ENCODE data around the gene UTS2.

DNA sequence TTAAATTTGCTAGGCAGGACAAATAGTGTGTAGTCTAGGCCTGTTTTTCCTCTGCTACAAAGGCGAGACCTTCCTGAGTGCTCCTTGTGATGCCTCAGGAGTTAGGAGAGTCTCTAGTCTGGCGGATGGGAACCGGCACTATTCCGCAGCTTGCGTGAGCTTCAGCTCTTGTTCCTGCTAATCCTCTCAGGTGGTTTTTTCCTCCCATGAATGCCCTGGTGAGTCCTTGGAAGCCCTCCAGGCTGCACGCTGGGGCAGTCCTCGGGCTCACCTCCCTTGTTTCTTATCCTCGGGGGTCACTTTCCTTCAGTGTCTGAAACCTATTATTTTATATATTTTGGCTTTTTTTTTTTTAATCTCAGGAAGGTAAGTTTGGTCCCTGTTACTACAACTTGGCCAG, 28.2 kb downstream of the UTS2 start:
- no peak for TF ChIP-seq FOXP1 (CRISPR knock-in tag; IDR thresholded peaks at IDR 0.05; ENCODE audit: borderline replicate concordance)
- TF ChIP-seq, protein P1, sequence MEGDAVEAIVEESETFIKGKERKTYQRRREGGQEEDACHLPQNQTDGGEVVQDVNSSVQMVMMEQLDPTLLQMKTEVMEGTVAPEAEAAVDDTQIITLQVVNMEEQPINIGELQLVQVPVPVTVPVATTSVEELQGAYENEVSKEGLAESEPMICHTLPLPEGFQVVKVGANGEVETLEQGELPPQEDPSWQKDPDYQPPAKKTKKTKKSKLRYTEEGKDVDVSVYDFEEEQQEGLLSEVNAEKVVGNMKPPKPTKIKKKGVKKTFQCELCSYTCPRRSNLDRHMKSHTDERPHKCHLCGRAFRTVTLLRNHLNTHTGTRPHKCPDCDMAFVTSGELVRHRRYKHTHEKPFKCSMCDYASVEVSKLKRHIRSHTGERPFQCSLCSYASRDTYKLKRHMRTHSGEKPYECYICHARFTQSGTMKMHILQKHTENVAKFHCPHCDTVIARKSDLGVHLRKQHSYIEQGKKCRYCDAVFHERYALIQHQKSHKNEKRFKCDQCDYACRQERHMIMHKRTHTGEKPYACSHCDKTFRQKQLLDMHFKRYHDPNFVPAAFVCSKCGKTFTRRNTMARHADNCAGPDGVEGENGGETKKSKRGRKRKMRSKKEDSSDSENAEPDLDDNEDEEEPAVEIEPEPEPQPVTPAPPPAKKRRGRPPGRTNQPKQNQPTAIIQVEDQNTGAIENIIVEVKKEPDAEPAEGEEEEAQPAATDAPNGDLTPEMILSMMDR (IDR thresholded peaks at IDR 0.05) = no peak
- TF ChIP-seq ZNF671 (CRISPR knock-in tag; IDR thresholded peaks at IDR 0.05) = no peak
- TF ChIP-seq, protein P2, sequence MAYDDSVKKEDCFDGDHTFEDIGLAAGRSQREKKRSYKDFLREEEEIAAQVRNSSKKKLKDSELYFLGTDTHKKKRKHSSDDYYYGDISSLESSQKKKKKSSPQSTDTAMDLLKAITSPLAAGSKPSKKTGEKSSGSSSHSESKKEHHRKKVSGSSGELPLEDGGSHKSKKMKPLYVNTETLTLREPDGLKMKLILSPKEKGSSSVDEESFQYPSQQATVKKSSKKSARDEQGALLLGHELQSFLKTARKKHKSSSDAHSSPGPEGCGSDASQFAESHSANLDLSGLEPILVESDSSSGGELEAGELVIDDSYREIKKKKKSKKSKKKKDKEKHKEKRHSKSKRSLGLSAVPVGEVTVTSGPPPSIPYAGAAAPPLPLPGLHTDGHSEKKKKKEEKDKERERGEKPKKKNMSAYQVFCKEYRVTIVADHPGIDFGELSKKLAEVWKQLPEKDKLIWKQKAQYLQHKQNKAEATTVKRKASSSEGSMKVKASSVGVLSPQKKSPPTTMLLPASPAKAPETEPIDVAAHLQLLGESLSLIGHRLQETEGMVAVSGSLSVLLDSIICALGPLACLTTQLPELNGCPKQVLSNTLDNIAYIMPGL (CRISPR knock-in tag; IDR thresholded peaks at IDR 0.05) = no peak
- TF ChIP-seq ZNF121 (CRISPR knock-in tag; IDR thresholded peaks at IDR 0.05) = no peak
- TF ChIP-seq, protein P3, sequence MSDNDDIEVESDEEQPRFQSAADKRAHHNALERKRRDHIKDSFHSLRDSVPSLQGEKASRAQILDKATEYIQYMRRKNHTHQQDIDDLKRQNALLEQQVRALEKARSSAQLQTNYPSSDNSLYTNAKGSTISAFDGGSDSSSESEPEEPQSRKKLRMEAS (CRISPR knock-in tag; IDR thresholded peaks at IDR 0.05) = no peak
- TF ChIP-seq, protein P4, sequence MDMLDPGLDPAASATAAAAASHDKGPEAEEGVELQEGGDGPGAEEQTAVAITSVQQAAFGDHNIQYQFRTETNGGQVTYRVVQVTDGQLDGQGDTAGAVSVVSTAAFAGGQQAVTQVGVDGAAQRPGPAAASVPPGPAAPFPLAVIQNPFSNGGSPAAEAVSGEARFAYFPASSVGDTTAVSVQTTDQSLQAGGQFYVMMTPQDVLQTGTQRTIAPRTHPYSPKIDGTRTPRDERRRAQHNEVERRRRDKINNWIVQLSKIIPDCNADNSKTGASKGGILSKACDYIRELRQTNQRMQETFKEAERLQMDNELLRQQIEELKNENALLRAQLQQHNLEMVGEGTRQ (CRISPR knock-in tag; IDR thresholded peaks at IDR 0.05) = no peak
- TF ChIP-seq, protein P5, sequence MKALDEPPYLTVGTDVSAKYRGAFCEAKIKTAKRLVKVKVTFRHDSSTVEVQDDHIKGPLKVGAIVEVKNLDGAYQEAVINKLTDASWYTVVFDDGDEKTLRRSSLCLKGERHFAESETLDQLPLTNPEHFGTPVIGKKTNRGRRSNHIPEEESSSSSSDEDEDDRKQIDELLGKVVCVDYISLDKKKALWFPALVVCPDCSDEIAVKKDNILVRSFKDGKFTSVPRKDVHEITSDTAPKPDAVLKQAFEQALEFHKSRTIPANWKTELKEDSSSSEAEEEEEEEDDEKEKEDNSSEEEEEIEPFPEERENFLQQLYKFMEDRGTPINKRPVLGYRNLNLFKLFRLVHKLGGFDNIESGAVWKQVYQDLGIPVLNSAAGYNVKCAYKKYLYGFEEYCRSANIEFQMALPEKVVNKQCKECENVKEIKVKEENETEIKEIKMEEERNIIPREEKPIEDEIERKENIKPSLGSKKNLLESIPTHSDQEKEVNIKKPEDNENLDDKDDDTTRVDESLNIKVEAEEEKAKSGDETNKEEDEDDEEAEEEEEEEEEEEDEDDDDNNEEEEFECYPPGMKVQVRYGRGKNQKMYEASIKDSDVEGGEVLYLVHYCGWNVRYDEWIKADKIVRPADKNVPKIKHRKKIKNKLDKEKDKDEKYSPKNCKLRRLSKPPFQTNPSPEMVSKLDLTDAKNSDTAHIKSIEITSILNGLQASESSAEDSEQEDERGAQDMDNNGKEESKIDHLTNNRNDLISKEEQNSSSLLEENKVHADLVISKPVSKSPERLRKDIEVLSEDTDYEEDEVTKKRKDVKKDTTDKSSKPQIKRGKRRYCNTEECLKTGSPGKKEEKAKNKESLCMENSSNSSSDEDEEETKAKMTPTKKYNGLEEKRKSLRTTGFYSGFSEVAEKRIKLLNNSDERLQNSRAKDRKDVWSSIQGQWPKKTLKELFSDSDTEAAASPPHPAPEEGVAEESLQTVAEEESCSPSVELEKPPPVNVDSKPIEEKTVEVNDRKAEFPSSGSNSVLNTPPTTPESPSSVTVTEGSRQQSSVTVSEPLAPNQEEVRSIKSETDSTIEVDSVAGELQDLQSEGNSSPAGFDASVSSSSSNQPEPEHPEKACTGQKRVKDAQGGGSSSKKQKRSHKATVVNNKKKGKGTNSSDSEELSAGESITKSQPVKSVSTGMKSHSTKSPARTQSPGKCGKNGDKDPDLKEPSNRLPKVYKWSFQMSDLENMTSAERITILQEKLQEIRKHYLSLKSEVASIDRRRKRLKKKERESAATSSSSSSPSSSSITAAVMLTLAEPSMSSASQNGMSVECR (CRISPR knock-in tag; IDR thresholded peaks at IDR 0.05; ENCODE audit: borderline replicate concordance) = no peak
- TF ChIP-seq, protein P6, sequence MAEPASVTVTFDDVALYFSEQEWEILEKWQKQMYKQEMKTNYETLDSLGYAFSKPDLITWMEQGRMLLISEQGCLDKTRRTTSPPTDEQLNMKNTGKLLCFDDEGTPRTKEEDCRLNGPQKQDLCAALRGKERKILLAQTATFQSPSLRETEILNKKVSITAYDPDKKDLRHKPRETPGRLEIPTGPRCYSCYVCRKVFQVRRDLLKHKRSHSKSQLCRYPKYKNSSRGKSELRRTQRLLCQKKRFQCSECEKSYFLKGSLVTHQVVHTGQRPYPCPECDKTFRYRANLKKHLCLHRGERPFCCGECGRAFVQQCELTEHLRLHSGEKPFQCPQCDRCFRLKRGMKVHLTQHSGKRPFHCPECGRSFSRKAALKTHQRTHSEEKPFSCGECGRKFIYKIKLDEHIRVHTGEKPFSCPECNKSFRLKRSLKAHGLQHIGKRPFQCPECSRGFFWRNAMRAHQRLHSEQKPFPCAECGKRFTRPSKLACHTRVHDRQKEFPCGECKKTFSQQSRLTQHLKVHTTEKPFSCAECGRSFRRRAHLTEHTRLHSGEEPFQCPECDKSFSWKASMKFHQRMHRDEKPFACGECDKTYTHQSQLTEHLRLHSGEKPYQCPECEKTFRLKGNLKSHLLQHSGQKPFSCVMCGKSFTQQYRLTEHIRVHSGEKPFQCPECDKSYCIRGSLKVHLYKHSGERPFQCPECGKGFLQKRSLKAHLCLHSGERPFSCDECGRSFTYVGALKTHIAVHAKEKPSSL (CRISPR knock-in tag; conservative IDR thresholded peaks at IDR 0.05) = no peak
- no peak for TF ChIP-seq FOXK1 (CRISPR knock-in tag; IDR thresholded peaks at IDR 0.05)
- TF ChIP-seq, protein P7, sequence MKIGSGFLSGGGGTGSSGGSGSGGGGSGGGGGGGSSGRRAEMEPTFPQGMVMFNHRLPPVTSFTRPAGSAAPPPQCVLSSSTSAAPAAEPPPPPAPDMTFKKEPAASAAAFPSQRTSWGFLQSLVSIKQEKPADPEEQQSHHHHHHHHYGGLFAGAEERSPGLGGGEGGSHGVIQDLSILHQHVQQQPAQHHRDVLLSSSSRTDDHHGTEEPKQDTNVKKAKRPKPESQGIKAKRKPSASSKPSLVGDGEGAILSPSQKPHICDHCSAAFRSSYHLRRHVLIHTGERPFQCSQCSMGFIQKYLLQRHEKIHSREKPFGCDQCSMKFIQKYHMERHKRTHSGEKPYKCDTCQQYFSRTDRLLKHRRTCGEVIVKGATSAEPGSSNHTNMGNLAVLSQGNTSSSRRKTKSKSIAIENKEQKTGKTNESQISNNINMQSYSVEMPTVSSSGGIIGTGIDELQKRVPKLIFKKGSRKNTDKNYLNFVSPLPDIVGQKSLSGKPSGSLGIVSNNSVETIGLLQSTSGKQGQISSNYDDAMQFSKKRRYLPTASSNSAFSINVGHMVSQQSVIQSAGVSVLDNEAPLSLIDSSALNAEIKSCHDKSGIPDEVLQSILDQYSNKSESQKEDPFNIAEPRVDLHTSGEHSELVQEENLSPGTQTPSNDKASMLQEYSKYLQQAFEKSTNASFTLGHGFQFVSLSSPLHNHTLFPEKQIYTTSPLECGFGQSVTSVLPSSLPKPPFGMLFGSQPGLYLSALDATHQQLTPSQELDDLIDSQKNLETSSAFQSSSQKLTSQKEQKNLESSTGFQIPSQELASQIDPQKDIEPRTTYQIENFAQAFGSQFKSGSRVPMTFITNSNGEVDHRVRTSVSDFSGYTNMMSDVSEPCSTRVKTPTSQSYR (CRISPR knock-in tag; IDR thresholded peaks at IDR 0.05) = no peak

Measured in WTC11 (cell line).